ENCODE results near the gene SPRYD3.

DNA sequence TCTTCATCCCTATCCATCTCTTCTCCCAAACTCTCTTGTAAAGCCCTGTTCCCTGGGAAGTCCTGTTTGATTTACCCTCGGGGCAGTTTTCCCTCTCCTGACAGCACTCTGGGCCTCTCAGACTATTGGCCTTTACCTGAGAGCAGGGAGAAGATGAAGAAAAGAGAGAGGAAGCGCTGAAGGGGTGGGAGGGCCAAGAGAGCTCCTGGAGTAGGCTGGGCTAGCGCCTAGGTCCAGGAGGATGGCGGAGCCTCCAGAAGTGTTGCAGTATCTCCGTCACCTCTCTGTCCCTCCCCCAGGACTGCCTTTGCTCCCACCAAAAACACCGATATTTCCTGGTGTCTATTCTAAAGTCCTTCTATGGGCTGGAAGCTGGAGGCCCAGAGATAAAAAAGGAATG is 12.6 kb upstream of the SPRYD3 start:
- TF ChIP-seq YY1 (IDR thresholded peaks at IDR 0.05; ENCODE audit: low read depth): no peak
- no peak for TF ChIP-seq EP300 (IDR thresholded peaks at IDR 0.05; ENCODE audit: borderline replicate concordance)
- TF ChIP-seq, protein P1, sequence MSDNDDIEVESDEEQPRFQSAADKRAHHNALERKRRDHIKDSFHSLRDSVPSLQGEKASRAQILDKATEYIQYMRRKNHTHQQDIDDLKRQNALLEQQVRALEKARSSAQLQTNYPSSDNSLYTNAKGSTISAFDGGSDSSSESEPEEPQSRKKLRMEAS (IDR thresholded peaks at IDR 0.05): no peak
- TF ChIP-seq TAF1 (IDR thresholded peaks at IDR 0.05; ENCODE audit: low read depth): no peak
- TF ChIP-seq, protein P2, sequence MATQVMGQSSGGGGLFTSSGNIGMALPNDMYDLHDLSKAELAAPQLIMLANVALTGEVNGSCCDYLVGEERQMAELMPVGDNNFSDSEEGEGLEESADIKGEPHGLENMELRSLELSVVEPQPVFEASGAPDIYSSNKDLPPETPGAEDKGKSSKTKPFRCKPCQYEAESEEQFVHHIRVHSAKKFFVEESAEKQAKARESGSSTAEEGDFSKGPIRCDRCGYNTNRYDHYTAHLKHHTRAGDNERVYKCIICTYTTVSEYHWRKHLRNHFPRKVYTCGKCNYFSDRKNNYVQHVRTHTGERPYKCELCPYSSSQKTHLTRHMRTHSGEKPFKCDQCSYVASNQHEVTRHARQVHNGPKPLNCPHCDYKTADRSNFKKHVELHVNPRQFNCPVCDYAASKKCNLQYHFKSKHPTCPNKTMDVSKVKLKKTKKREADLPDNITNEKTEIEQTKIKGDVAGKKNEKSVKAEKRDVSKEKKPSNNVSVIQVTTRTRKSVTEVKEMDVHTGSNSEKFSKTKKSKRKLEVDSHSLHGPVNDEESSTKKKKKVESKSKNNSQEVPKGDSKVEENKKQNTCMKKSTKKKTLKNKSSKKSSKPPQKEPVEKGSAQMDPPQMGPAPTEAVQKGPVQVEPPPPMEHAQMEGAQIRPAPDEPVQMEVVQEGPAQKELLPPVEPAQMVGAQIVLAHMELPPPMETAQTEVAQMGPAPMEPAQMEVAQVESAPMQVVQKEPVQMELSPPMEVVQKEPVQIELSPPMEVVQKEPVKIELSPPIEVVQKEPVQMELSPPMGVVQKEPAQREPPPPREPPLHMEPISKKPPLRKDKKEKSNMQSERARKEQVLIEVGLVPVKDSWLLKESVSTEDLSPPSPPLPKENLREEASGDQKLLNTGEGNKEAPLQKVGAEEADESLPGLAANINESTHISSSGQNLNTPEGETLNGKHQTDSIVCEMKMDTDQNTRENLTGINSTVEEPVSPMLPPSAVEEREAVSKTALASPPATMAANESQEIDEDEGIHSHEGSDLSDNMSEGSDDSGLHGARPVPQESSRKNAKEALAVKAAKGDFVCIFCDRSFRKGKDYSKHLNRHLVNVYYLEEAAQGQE (IDR thresholded peaks at IDR 0.05; ENCODE audit: low read depth): no peak
- TF ChIP-seq, protein P3, sequence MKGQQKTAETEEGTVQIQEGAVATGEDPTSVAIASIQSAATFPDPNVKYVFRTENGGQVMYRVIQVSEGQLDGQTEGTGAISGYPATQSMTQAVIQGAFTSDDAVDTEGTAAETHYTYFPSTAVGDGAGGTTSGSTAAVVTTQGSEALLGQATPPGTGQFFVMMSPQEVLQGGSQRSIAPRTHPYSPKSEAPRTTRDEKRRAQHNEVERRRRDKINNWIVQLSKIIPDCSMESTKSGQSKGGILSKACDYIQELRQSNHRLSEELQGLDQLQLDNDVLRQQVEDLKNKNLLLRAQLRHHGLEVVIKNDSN (IDR thresholded peaks at IDR 0.05): no peak
- no peak for TF ChIP-seq TCF12 (IDR thresholded peaks at IDR 0.05; ENCODE audit: low read depth)
- no peak for TF ChIP-seq RAD21 (IDR thresholded peaks at IDR 0.05; ENCODE audit: low read depth)

Data from Ishikawa (cell line).